Stimulated activated CD4-positive, alpha-beta T cell treated with anti-CD3 and anti-CD28 coated beads, Interleukin-15, amount 100 ng/mL, for 1 hour (primary cell): Measurements from ENCODE around the gene UVSSA.
"Not testable (repeated sequence)": the region's sequence is repeated elsewhere in the genome, so short reads cannot be mapped to it uniquely, and the experiment has no call there.

Experiments
- DNase-seq, 2 donors: peaks; one replicate each; pipeline ENCODE4 v3.0.0-alpha.2; 2020; ENCODE audit warnings: low read depth in 1 of 2, low spot score in 1 of 2

UVSSA gene

GRCh38 chr4:1385373-1386340, 38.6 kb downstream of the UVSSA start:
- DNase-seq = no peak

- DNase-seq = not testable (repeated sequence)
These were observed 46.4 kb downstream of the UVSSA start for GRCh38 chr4:1393363-1393762.

- DNase-seq = no peak
These were observed 46.9 kb downstream of the UVSSA start for GRCh38 chr4:1393866-1394265.

GRCh38 chr4:1394554-1395388, 47.8 kb downstream of the UVSSA start:
- not testable (repeated sequence) for DNase-seq

- not testable (repeated sequence) for DNase-seq
These were observed 48.4 kb downstream of the UVSSA start for GRCh38 chr4:1395389-1395820.

GRCh38 chr4:1395941-1396805, 49.2 kb downstream of the UVSSA start:
- no peak for DNase-seq

- DNase-seq = no peak
These were observed 49.9 kb downstream of the UVSSA start for GRCh38 chr4:1396806-1397455.

GRCh38 chr4:1398681-1399507, 51.9 kb downstream of the UVSSA start:
- no peak for DNase-seq

GRCh38 chr4:1399508-1400190, 52.6 kb downstream of the UVSSA start:
- no peak for DNase-seq

- no peak for DNase-seq
These were observed 53.3 kb downstream of the UVSSA start for GRCh38 chr4:1400191-1400805.

- no peak for DNase-seq
These were observed 53.9 kb downstream of the UVSSA start for GRCh38 chr4:1400831-1401408.

GRCh38 chr4:1401409-1402020, 54.5 kb downstream of the UVSSA start:
- DNase-seq = no peak

GRCh38 chr4:1402021-1402515, 55.1 kb downstream of the UVSSA start:
- no peak for DNase-seq

GRCh38 chr4:1402516-1403091, 55.6 kb downstream of the UVSSA start:
- DNase-seq = no peak

- no peak for DNase-seq
These were observed 56.2 kb downstream of the UVSSA start for GRCh38 chr4:1403177-1403583.

- DNase-seq = no peak
These were observed 56.9 kb downstream of the UVSSA start for GRCh38 chr4:1403591-1404572.
